ENCODE measurements around the gene EXOC3L4.

GRCh38 chr14:103057372-103058163 lies 37.0 kb upstream of the EXOC3L4 start, which contains the start of gene CDC42BPB:
- TF ChIP-seq, protein P1, sequence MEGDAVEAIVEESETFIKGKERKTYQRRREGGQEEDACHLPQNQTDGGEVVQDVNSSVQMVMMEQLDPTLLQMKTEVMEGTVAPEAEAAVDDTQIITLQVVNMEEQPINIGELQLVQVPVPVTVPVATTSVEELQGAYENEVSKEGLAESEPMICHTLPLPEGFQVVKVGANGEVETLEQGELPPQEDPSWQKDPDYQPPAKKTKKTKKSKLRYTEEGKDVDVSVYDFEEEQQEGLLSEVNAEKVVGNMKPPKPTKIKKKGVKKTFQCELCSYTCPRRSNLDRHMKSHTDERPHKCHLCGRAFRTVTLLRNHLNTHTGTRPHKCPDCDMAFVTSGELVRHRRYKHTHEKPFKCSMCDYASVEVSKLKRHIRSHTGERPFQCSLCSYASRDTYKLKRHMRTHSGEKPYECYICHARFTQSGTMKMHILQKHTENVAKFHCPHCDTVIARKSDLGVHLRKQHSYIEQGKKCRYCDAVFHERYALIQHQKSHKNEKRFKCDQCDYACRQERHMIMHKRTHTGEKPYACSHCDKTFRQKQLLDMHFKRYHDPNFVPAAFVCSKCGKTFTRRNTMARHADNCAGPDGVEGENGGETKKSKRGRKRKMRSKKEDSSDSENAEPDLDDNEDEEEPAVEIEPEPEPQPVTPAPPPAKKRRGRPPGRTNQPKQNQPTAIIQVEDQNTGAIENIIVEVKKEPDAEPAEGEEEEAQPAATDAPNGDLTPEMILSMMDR (IDR thresholded peaks at IDR 0.05; ENCODE audit: control extremely low read depth in 1 of 3, insufficient read depth in 1 of 3, low read depth in 1 of 3, low read length in 3 of 3) = no peak
- TF ChIP-seq EZH2 (IDR thresholded peaks at IDR 0.05; ENCODE audit: low read depth, low read length, severe bottlenecking) (no peak), POLR2AphosphoS5 (IDR thresholded peaks at IDR 0.05; ENCODE audit: low read depth, low read length) (no peak), ATF3 (IDR thresholded peaks at IDR 0.05; ENCODE audit: insufficient read depth, low read depth, low read length) (no peak), CBX8 (IDR thresholded peaks at IDR 0.05; ENCODE audit: borderline replicate concordance, low read depth, low read length) (no peak), BRCA1 (IDR thresholded peaks at IDR 0.05; ENCODE audit: low read depth, low read length) (no peak), SUZ12 (IDR thresholded peaks at IDR 0.05; ENCODE audit: low read length) (no peak), POLR2A (IDR thresholded peaks at IDR 0.05; ENCODE audit: control extremely low read depth in 1 of 2, low read depth in 2 of 2, low read length in 2 of 2) (0 out of 3 replicates have a peak, but pooled peaks of 1 of the 2 experiments have one; percentile 22), GTF2F1 (IDR thresholded peaks at IDR 0.05; ENCODE audit: borderline replicate concordance, low read depth, low read length) (no peak), RXRA (IDR thresholded peaks at IDR 0.05; ENCODE audit: insufficient read depth, low read depth, low read length) (no peak), JUN (IDR thresholded peaks at IDR 0.05; ENCODE audit: low read depth, low read length) (no peak), PHF8 (conservative IDR thresholded peaks at IDR 0.05; ENCODE audit: low read depth, low read length) (peak; percentile 41; the same call in 1 of the 2 replicates), CREB1 (IDR thresholded peaks at IDR 0.05) (no peak), BACH1 (IDR thresholded peaks at IDR 0.05; ENCODE audit: low read length) (no peak)

All from H1 (cell line).